WTC11 (cell line): Measurements from ENCODE around the gene KCNIP4. TPM values are rescaled to one million over a fixed set of nuclear protein-coding genes. Genes with fewer than 3 reads are reported as not detected.

Source experiments
- ATAC-seq: fragments of 200-7000 bp; cut with Tn5 transposase; 2 replicates; pipeline ENCODE4 v1.10.0; 2021; ENCODE audit warnings: mild to moderate bottlenecking, moderate library complexity
- CTCF ChIA-PET: fragments of 300-600 bp; sonication (Branson Sonifier 250); formaldehyde crosslinking; loops from one replicate; lab custom pipeline; 2021; ENCODE audit warnings: antibody characterized with exemption; lab: Charles Lee
- POLR2A ChIA-PET: fragments of 350-600 bp; sonication (Branson Sonifier 250); formaldehyde crosslinking; loops from one replicate; lab custom pipeline; 2021; ENCODE audit warnings: antibody characterized with exemption; lab: Charles Lee
- DNase-seq: peaks from one replicate; pipeline ENCODE4 v3.0.0; 2021; ENCODE audit warnings: low spot score
- H3K27ac Mint-ChIP-seq: 2 replicates; pipeline ENCODE4 v1.8.0; 2021; ENCODE audit warnings: mixed read lengths
- H3K27me3 Mint-ChIP-seq: 2 replicates; pipeline ENCODE4 v1.8.0; 2021; ENCODE audit warnings: low read depth, mild to moderate bottlenecking, moderate library complexity, mixed read lengths
- H3K36me3 Mint-ChIP-seq: 2 replicates; pipeline ENCODE4 v1.8.0; 2021; ENCODE audit warnings: mixed read lengths
- H3K4me1 Mint-ChIP-seq: 2 replicates; pipeline ENCODE4 v1.8.0; 2022; ENCODE audit warnings: mixed read lengths
- H3K4me3 Mint-ChIP-seq: 2 replicates; pipeline ENCODE4 v1.8.0; 2021; ENCODE audit warnings: mild to moderate bottlenecking, moderate library complexity, mixed read lengths
- H3K9me3 Mint-ChIP-seq: 2 replicates; pipeline ENCODE4 v1.8.0; 2021; ENCODE audit warnings: mixed read lengths
- ATF2 ChIP-seq: sonication (generic); formaldehyde crosslinking; IDR thresholded peaks from 2 replicates; pipeline ENCODE4 v1.8.1; 2022; ENCODE audit warnings: low read depth, missing genetic modification reagents, borderline replicate concordance
- ATF6 ChIP-seq: sonication (generic); formaldehyde crosslinking; IDR thresholded peaks from 2 replicates; pipeline ENCODE4 v1.8.1; 2023; ENCODE audit warnings: mild to moderate bottlenecking, missing genetic modification reagents
- CDX4 ChIP-seq: fragments of 250-450 bp; sonication (Bioruptor Pico); IDR thresholded peaks from 2 replicates; pipeline ENCODE4 v1.9.0; 2021; ENCODE audit warnings: moderate library complexity, mild to moderate bottlenecking, inconsistent platforms, borderline replicate concordance
- E2F4 ChIP-seq: sonication (generic); formaldehyde crosslinking; IDR thresholded peaks from 2 replicates; pipeline ENCODE4 v1.8.1; 2022; ENCODE audit warnings: low read depth, mild to moderate bottlenecking, moderate library complexity, missing genetic modification reagents, borderline replicate concordance
- EMX1 ChIP-seq: fragments of 250-450 bp; sonication (Bioruptor Pico); IDR thresholded peaks from 2 replicates; pipeline ENCODE4 v1.8.0; 2021; ENCODE audit warnings: mild to moderate bottlenecking
- FOXK1 ChIP-seq: sonication (generic); formaldehyde crosslinking; IDR thresholded peaks from 2 replicates; pipeline ENCODE4 v1.8.0; 2022; ENCODE audit warnings: mild to moderate bottlenecking, moderate library complexity, missing genetic modification reagents
- GTF2I ChIP-seq: fragments of 250-450 bp; sonication (Bioruptor Pico); conservative IDR thresholded peaks from 2 replicates; pipeline ENCODE4 v1.4.0; 2021; ENCODE audit warnings: mild to moderate bottlenecking
- IRF1 ChIP-seq: sonication (generic); formaldehyde crosslinking; IDR thresholded peaks from 2 replicates; pipeline ENCODE4 v1.8.0; 2023; ENCODE audit warnings: missing genetic modification reagents
- MAX ChIP-seq: sonication (generic); formaldehyde crosslinking; IDR thresholded peaks from 2 replicates; pipeline ENCODE4 v1.8.0; 2022; ENCODE audit warnings: mild to moderate bottlenecking, missing genetic modification reagents
- NFYB ChIP-seq: sonication (generic); formaldehyde crosslinking; conservative IDR thresholded peaks from 2 replicates; pipeline ENCODE4 v1.8.0; 2022; ENCODE audit warnings: low read depth, missing genetic modification reagents
- NR1H2 ChIP-seq: sonication (generic); formaldehyde crosslinking; IDR thresholded peaks from 2 replicates; pipeline ENCODE4 v1.9.0; 2021; ENCODE audit warnings: mild to moderate bottlenecking, moderate library complexity, missing genetic modification reagents
- SMAD3 ChIP-seq: sonication (generic); formaldehyde crosslinking; IDR thresholded peaks from 2 replicates; pipeline ENCODE4 v1.8.0; 2022; ENCODE audit warnings: missing genetic modification reagents, mild to moderate bottlenecking, borderline replicate concordance
- SOX15 ChIP-seq: fragments of 250-450 bp; sonication (Bioruptor Pico); IDR thresholded peaks from 2 replicates; pipeline ENCODE4 v1.9.0; 2021; ENCODE audit warnings: mild to moderate bottlenecking
- TCF7 ChIP-seq: sonication (generic); formaldehyde crosslinking; IDR thresholded peaks from 2 replicates; pipeline ENCODE4 v1.8.0; 2022; ENCODE audit warnings: mild to moderate bottlenecking, low read depth, missing genetic modification reagents, moderate library complexity
- ZNF121 ChIP-seq: sonication (generic); formaldehyde crosslinking; IDR thresholded peaks from 2 replicates; pipeline ENCODE4 v1.8.0; 2023; ENCODE audit warnings: missing genetic modification reagents
- ZNF138 ChIP-seq: sonication (generic); formaldehyde crosslinking; conservative IDR thresholded peaks from 2 replicates; pipeline ENCODE4 v1.8.1; 2022; ENCODE audit warnings: mild to moderate bottlenecking, moderate library complexity, missing genetic modification reagents
- ZNF263 ChIP-seq: sonication (generic); formaldehyde crosslinking; IDR thresholded peaks from 2 replicates; pipeline ENCODE4 v1.8.1; 2022; ENCODE audit warnings: low read depth, mild to moderate bottlenecking, moderate library complexity, missing genetic modification reagents
- ZNF281 ChIP-seq: sonication (generic); formaldehyde crosslinking; IDR thresholded peaks from 2 replicates; pipeline ENCODE4 v1.8.0; 2023; ENCODE audit warnings: mild to moderate bottlenecking, missing genetic modification reagents
- ZNF416 ChIP-seq: fragments of 250-450 bp; sonication (Bioruptor Pico); IDR thresholded peaks from 2 replicates; pipeline ENCODE4 v1.9.0; 2021; ENCODE audit warnings: mild to moderate bottlenecking, inconsistent platforms
- ZNF532 ChIP-seq: fragments of 250-450 bp; sonication (Bioruptor Pico); IDR thresholded peaks from 2 replicates; pipeline ENCODE4 v1.9.0; 2021; ENCODE audit warnings: mild to moderate bottlenecking, borderline replicate concordance
- total RNA-seq: library from RNA; stranded (reverse); gene quantifications from 3 replicates; pipeline ENCODE4 v1.2.3, GENCODE V29; 2021

The KCNIP4 gene
- total RNA-seq, 1 experiment from 2014 or later, result not detected

GRCh38 chr4:20838476-20838875, 1110.1 kb downstream of the KCNIP4 start:
- ATAC-seq, result no peak
- ChIA-PET CTCF (no interaction called here), POLR2A (no interaction called here)
- no peaks in the 10 kb centered on the region for H3K36me3 Mint-ChIP-seq
- H3K9me3 Mint-ChIP-seq, result no peaks in the 10 kb centered on the region
- TF ChIP-seq TCF7 (CRISPR knock-in tag) (no peak), ZNF121 (no peak), MAX (CRISPR knock-in tag) (no peak), ZNF138 (CRISPR knock-in tag) (no peak), ZNF532 (no peak), ZNF263 (CRISPR knock-in tag) (no peak), CDX4 (CRISPR knock-in tag) (no peak), ATF6 (CRISPR knock-in tag) (no peak), FOXK1 (CRISPR knock-in tag) (no peak), IRF1 (CRISPR knock-in tag) (no peak), NR1H2 (CRISPR knock-in tag) (no peak), SMAD3 (no peak), ATF2 (no peak), E2F4 (CRISPR knock-in tag) (no peak)
- TF ChIP-seq, all 79 proteins: peak for 0
- H3K4me3 Mint-ChIP-seq, result no peak overlapping the region
- DNase-seq, result no peak
- H3K27ac Mint-ChIP-seq, result no peak overlapping the region
- no peaks in the 10 kb centered on the region for H3K4me1 Mint-ChIP-seq
- H3K27me3 Mint-ChIP-seq, result no peaks in the 10 kb centered on the region

- ATAC-seq (no peak), DNase-seq (no peak)
- Mint-ChIP-seq H3K36me3 (no peaks in the 10 kb centered on the region), H3K27ac (no peak overlapping the region), H3K27me3 (no peaks in the 10 kb centered on the region), H3K4me1 (no peaks in the 10 kb centered on the region), H3K9me3 (no peaks in the 10 kb centered on the region), H3K4me3 (no peak overlapping the region)
- TF ChIP-seq ZNF281, result no peak
- TF ChIP-seq ZNF416 (CRISPR knock-in tag), result no peak
- TF ChIP-seq SOX15 (CRISPR knock-in tag), result no peak
- no peak for TF ChIP-seq NFYB (CRISPR knock-in tag)
- no peak for TF ChIP-seq EMX1 (CRISPR knock-in tag)
- no peak for TF ChIP-seq GTF2I
- ChIA-PET CTCF (no interaction called here), POLR2A (no interaction called here)
Observed at GRCh38 chr4:20832826-20833225, 1115.7 kb downstream of the KCNIP4 start.
